Endothelial cell of umbilical vein (primary cell): ENCODE data around the gene TUBA3D. TPM values are rescaled to one million over a fixed set of nuclear protein-coding genes. Genes with fewer than 3 reads are reported as not detected.
"Not testable (repeated sequence)": the region's sequence is repeated elsewhere in the genome, so short reads cannot be mapped to it uniquely, and the experiment has no call there.

Source experiments
- BruUV-seq: library from RNA; stranded (reverse); fragments of 400-500 nt; replicated peaks from 2 replicates; lab custom pipeline; 2021; lab: Mats Ljungman, UMichigan
- CTCF ChIA-PET: fragments of 300-600, 350-600 bp; sonication (Branson Sonifier 250); formaldehyde crosslinking; loops from one replicate; lab custom pipeline; 2021; ENCODE audit warnings: antibody characterized with exemption, inconsistent platforms; lab: Charles Lee
- POLR2A ChIA-PET: fragments of 300-600, 350-600 bp; sonication (Branson Sonifier 250); formaldehyde crosslinking; loops from one replicate; lab custom pipeline; 2021; ENCODE audit warnings: antibody characterized with exemption, inconsistent platforms; lab: Charles Lee
- DNase-seq: peaks from one replicate; pipeline ENCODE4 v3.0.0-alpha.2; 2011; ENCODE audit warnings: low read depth, low spot score
- FAIRE-seq: peaks from 2 replicates; lab custom pipeline; 2011; peaks lifted over from hg19 to GRCh38; lab: Jason Lieb, UNC
- H2AFZ ChIP-seq: 2 replicates; pipeline ENCODE4 v1.6.0; 2012; ENCODE audit warnings: low read depth, low read length, control low read depth, inconsistent platforms
- H3K27ac ChIP-seq: 2 replicates; pipeline ENCODE4 v1.5.1; 2011; ENCODE audit warnings: low read depth, mild to moderate bottlenecking, control low read depth, low read length, moderate library complexity; ENCODE audit not compliant: insufficient read depth
- H3K27me3 ChIP-seq, 2 experiments: 2 replicates each; pipeline versions ENCODE4 v1.6.0 to v1.6.1; 2011; ENCODE audit warnings: low read length in 2 of 2, mixed read lengths in 1 of 2; ENCODE audit not compliant: control insufficient read depth in 2 of 2, insufficient read depth in 2 of 2
- H3K36me3 ChIP-seq, 2 experiments: 2 replicates in 1 of 2; 3 replicates in 1 of 2; pipeline ENCODE4 v1.5.1; 2011; ENCODE audit warnings: low read length in 2 of 2, mild to moderate bottlenecking in 1 of 2, moderate library complexity in 1 of 2; ENCODE audit not compliant: control insufficient read depth in 2 of 2, insufficient read depth in 2 of 2; ENCODE audit errors: extremely low read depth in 1 of 2
- H3K4me1 ChIP-seq: 3 replicates; pipeline ENCODE4 v1.5.1; 2011; ENCODE audit warnings: mild to moderate bottlenecking, low read length; ENCODE audit not compliant: control insufficient read depth, insufficient read depth; ENCODE audit errors: extremely low read depth
- H3K4me2 ChIP-seq: 2 replicates; pipeline ENCODE4 v1.6.1; 2011; ENCODE audit warnings: low read length, control low read depth, mixed read lengths; ENCODE audit not compliant: insufficient read depth
- H3K4me3 ChIP-seq, 3 experiments: fragments of 200-600 bp in 1 of 3; sonication (generic), shearing (Covaris generic) in 1 of 3; replicated peaks in 1 of 3; 2 replicates each; pipeline ENCODE4 v1.5.1; 2011 to 2016; ENCODE audit warnings: control low read depth in 3 of 3, low read length in 3 of 3, mild to moderate bottlenecking in 2 of 3, inconsistent platforms in 1 of 3, low read depth in 1 of 3, moderate library complexity in 1 of 3; ENCODE audit not compliant: insufficient read depth in 1 of 3
- H3K79me2 ChIP-seq: 2 replicates; pipeline ENCODE4 v1.6.0; 2012; ENCODE audit warnings: low read length, inconsistent platforms; ENCODE audit not compliant: control insufficient read depth, insufficient read depth
- H3K9ac ChIP-seq: replicated peaks from 2 replicates; pipeline ENCODE3; 2011; ENCODE audit warnings: low read length, control low read depth; ENCODE audit not compliant: insufficient read depth; ENCODE audit errors: extremely low read depth
- H3K9me1 ChIP-seq: replicated peaks from 3 replicates; pipeline ENCODE4 v1.6.0; 2011; ENCODE audit warnings: mild to moderate bottlenecking, low read length; ENCODE audit not compliant: control insufficient read depth, insufficient read depth; ENCODE audit errors: extremely low read depth
- H3K9me3 ChIP-seq: replicated peaks from 2 replicates; pipeline ENCODE4 v1.5.1; 2012; ENCODE audit warnings: low read length, inconsistent platforms; ENCODE audit not compliant: control insufficient read depth, insufficient read depth
- H4K20me1 ChIP-seq: replicated peaks from 2 replicates; pipeline ENCODE3; 2011; ENCODE audit warnings: mild to moderate bottlenecking, low read length; ENCODE audit not compliant: control insufficient read depth, insufficient read depth; ENCODE audit errors: extremely low read depth
- dilution Hi-C: fragments of 300-500 bp; cut with MboI; formaldehyde crosslinking; loops from one replicate; pipeline ENCODE4 v1.15.0; 2019; ENCODE audit warnings: low sequenced_read_pairs; ENCODE audit not compliant: extremely low pct_ligation_motif_present
- intact Hi-C: fragments of 100-400 bp; cut with micrococcal nuclease; formaldehyde crosslinking; loops from one replicate; pipeline ENCODE4 v1.10.0; 2022
- polyA plus RNA-seq, 4 experiments: library from polyadenylated mRNA; depleted of rRNA in 3 of 4; stranded (reverse) in 3 of 4; unstranded in 1 of 4; fragments of >200 nt; gene quantifications; 2 replicates each; pipeline versions ENCODE4 v1.2.1 to v1.2.3, GENCODE V29; 2011 to 2012; ENCODE audit warnings: missing spikeins in 1 of 4
- total RNA-seq: library from RNA; stranded (reverse); gene quantifications from 2 replicates; pipeline ENCODE4 v1.2.3, GENCODE V29; 2021

Gene TUBA3D
- total and polyA plus RNA-seq, 2 donors (not counting 3 experiments of a cell fraction or from before 2014, with no cell fraction given) = not detected

- H3K79me2 ChIP-seq, CTCF ChIA-PET, H3K4me1 ChIP-seq, H4K20me1 ChIP-seq, H3K4me3 ChIP-seq, H2AFZ ChIP-seq, H3K9me1 ChIP-seq, POLR2A ChIA-PET, BruUV-seq, H3K27ac ChIP-seq, H3K36me3 ChIP-seq, intact Hi-C loops, H3K9me3 ChIP-seq, FAIRE-seq, H3K9ac ChIP-seq, H3K4me2 ChIP-seq, DNase-seq, H3K27me3 ChIP-seq, dilution Hi-C loops: not testable (repeated sequence)
These were observed 9.1 kb downstream of the TUBA3D start for GRCh38 chr2:131484906-131485460.

DNA sequence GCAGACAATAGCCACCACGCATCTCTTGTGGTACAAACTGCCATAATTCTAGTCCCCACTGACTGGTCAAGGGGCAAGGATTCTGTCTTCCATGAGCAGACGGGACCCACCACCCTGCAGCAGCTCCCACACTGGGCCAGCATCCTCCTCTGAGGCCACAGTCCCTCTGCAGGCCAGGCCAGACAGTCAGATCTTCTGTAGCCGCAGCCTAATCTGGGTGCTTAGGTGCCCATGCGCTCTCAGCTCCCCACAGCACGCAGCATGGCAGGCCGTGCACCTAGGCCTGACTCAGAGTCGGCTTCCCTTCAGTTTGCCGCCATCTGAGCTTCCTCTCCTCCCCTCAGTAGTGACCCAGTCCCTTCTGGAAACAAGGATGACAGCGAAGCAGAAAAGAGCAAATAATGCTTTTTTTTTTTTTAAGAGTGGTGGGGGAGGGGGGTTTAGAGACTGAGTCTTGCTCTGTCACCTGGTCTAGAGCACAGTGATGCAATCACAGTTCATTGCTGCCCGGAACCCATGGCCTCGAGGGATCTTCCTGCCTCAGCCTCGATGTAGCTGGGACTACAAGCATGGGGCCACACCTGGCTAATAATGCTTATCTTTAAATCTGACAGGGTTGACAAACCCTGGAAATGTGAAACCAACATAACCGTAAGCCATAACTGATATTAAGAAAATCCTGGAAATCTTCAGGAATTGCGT is 10.4 kb downstream of the TUBA3D start:
- dilution Hi-C loops, H3K27ac ChIP-seq, H3K4me3 ChIP-seq, H3K9me3 ChIP-seq, H2AFZ ChIP-seq, H4K20me1 ChIP-seq, BruUV-seq, H3K27me3 ChIP-seq, POLR2A ChIA-PET, intact Hi-C loops, H3K4me2 ChIP-seq, H3K9ac ChIP-seq, FAIRE-seq, DNase-seq, H3K9me1 ChIP-seq, H3K4me1 ChIP-seq, H3K36me3 ChIP-seq, CTCF ChIA-PET: not testable (repeated sequence)
- peaks cover 18% of the 10 kb centered on the region for H3K79me2 ChIP-seq
